H9 (cell line): Measurements from ENCODE around the gene SDF2L1. TPM values are rescaled to one million over a fixed set of nuclear protein-coding genes. Genes with fewer than 3 reads are reported as not detected.
"Not testable (repeated sequence)": the region's sequence is repeated elsewhere in the genome, so short reads cannot be mapped to it uniquely, and the experiment has no call there.

ENCODE experiments used
- DNase-seq: peaks from one replicate; pipeline ENCODE4 v3.0.0-alpha.2; 2017
- H2AFZ ChIP-seq: one replicate; pipeline ENCODE4 v1.6.1; 2013; ENCODE audit warnings: mild to moderate bottlenecking, low read length, control low read depth, moderate library complexity
- H2AK5ac ChIP-seq: 2 replicates; pipeline ENCODE4 v1.6.1; 2013; ENCODE audit warnings: low read length, control low read depth, mixed read lengths; ENCODE audit not compliant: insufficient read length
- H2BK120ac ChIP-seq: one replicate; pipeline ENCODE4 v1.6.1; 2013; ENCODE audit warnings: low read depth, mild to moderate bottlenecking, low read length, control low read depth, inconsistent platforms; ENCODE audit not compliant: poor library complexity, severe bottlenecking
- H2BK12ac ChIP-seq: 2 replicates; pipeline ENCODE4 v1.6.1; 2013; ENCODE audit warnings: low read length, control low read depth, mixed read lengths, low read depth; ENCODE audit not compliant: insufficient read length
- H2BK15ac ChIP-seq: 2 replicates; pipeline ENCODE4 v1.6.1; 2013; ENCODE audit warnings: low read depth, low read length, control low read depth
- H2BK20ac ChIP-seq: one replicate; pipeline ENCODE4 v1.6.1; 2013; ENCODE audit warnings: low read depth, mild to moderate bottlenecking, low read length, control low read depth, inconsistent platforms; ENCODE audit not compliant: poor library complexity, severe bottlenecking
- H2BK5ac ChIP-seq: 2 replicates; pipeline ENCODE4 v1.6.1; 2013; ENCODE audit warnings: low read length, control low read depth, mixed read lengths; ENCODE audit not compliant: insufficient read length
- H3K14ac ChIP-seq: 2 replicates; pipeline ENCODE4 v1.6.1; 2013; ENCODE audit warnings: low read length, control low read depth; ENCODE audit not compliant: insufficient read depth
- H3K18ac ChIP-seq: 2 replicates; pipeline ENCODE4 v1.6.1; 2013; ENCODE audit warnings: low read depth, mild to moderate bottlenecking, mixed read lengths, low read length, control low read depth; ENCODE audit not compliant: insufficient read length
- H3K23ac ChIP-seq: 2 replicates; pipeline ENCODE4 v1.6.1; 2013; ENCODE audit warnings: low read length, control low read depth, mixed read lengths, low read depth; ENCODE audit not compliant: insufficient read length
- H3K23me2 ChIP-seq: 2 replicates; pipeline ENCODE4 v1.6.1; 2013; ENCODE audit warnings: low read depth, mild to moderate bottlenecking, mixed read lengths, low read length, control low read depth; ENCODE audit not compliant: insufficient read length, poor library complexity, severe bottlenecking
- H3K27ac ChIP-seq: 2 replicates; pipeline ENCODE4 v1.5.1; 2013; ENCODE audit warnings: low read length, control low read depth, mixed read lengths, low read depth; ENCODE audit not compliant: insufficient read length
- H3K27me3 ChIP-seq: 2 replicates; pipeline ENCODE4 v1.6.1; 2013; ENCODE audit warnings: low read length, control low read depth, inconsistent platforms; ENCODE audit not compliant: insufficient read depth
- H3K4ac ChIP-seq: 2 replicates; pipeline ENCODE4 v1.6.1; 2013; ENCODE audit warnings: low read depth, mild to moderate bottlenecking, control low read depth, inconsistent platforms, low read length, moderate library complexity
- H3K4me1 ChIP-seq: 2 replicates; pipeline ENCODE4 v1.6.1; 2013; ENCODE audit warnings: low read length, control low read depth, inconsistent platforms; ENCODE audit not compliant: insufficient read depth
- H3K4me2 ChIP-seq: 2 replicates; pipeline ENCODE4 v1.6.1; 2013; ENCODE audit warnings: low read length, control low read depth, mixed read lengths; ENCODE audit not compliant: insufficient read length, insufficient read depth
- H3K56ac ChIP-seq: 2 replicates; pipeline ENCODE4 v1.6.1; 2013; ENCODE audit warnings: low read depth, mild to moderate bottlenecking, mixed read lengths, low read length, control low read depth; ENCODE audit not compliant: insufficient read length
- H3K79me1 ChIP-seq: 2 replicates; pipeline ENCODE4 v1.6.1; 2013; ENCODE audit warnings: low read depth, mild to moderate bottlenecking, moderate library complexity, low read length, control low read depth, inconsistent platforms; ENCODE audit not compliant: insufficient read depth, poor library complexity, severe bottlenecking
- H3K79me2 ChIP-seq: 2 replicates; pipeline ENCODE4 v1.6.1; 2013; ENCODE audit warnings: low read length, control low read depth, inconsistent platforms; ENCODE audit not compliant: insufficient read depth
- H3K9ac ChIP-seq: 2 replicates; pipeline ENCODE4 v1.6.1; 2013; ENCODE audit warnings: low read length, control low read depth, mixed read lengths; ENCODE audit not compliant: insufficient read length; ENCODE audit errors: extremely low read depth
- H3K9me3 ChIP-seq: one replicate; pipeline ENCODE4 v1.6.1; 2013; ENCODE audit warnings: low read depth, low read length, inconsistent platforms; ENCODE audit not compliant: control insufficient read depth
- H3T11ph ChIP-seq: one replicate; pipeline ENCODE4 v1.6.1; 2013; ENCODE audit warnings: mild to moderate bottlenecking, low read length, control low read depth, inconsistent platforms
- H4K20me1 ChIP-seq: one replicate; pipeline ENCODE4 v1.6.1; 2013; ENCODE audit not compliant: control insufficient read depth, insufficient read length, insufficient read depth
- H4K5ac ChIP-seq: 2 replicates; pipeline ENCODE4 v1.6.1; 2013; ENCODE audit warnings: low read depth, mild to moderate bottlenecking, mixed read lengths, low read length, control low read depth; ENCODE audit not compliant: insufficient read length
- H4K8ac ChIP-seq: replicated peaks from 2 replicates; pipeline ENCODE4 v1.6.1; 2013; ENCODE audit warnings: low read length, control low read depth, mixed read lengths, low read depth; ENCODE audit not compliant: insufficient read length
- H4K91ac ChIP-seq: 2 replicates; pipeline ENCODE4 v1.6.1; 2013; ENCODE audit warnings: low read depth, mild to moderate bottlenecking, moderate library complexity, mixed read lengths, low read length, control low read depth; ENCODE audit not compliant: insufficient read length
- H3K27ac Mint-ChIP-seq, 3 experiments: 2 replicates in 2 of 3; 3 replicates in 1 of 3; pipeline ENCODE4 v1.8.0; 2020 to 2021; ENCODE audit warnings: mixed read lengths in 3 of 3, mild to moderate bottlenecking in 1 of 3, moderate library complexity in 1 of 3
- H3K27me3 Mint-ChIP-seq: 2 replicates; pipeline ENCODE4 v1.8.0; 2021; ENCODE audit warnings: low read depth, mild to moderate bottlenecking, moderate library complexity, mixed read lengths
- H3K36me3 Mint-ChIP-seq, 3 experiments: 2 replicates in 2 of 3; 3 replicates in 1 of 3; pipeline ENCODE4 v1.8.0; 2020 to 2021; ENCODE audit warnings: low read depth in 3 of 3, mixed read lengths in 3 of 3; ENCODE audit not compliant: insufficient read depth in 1 of 3
- H3K4me1 Mint-ChIP-seq, 2 experiments: 2 replicates each; pipeline ENCODE4 v1.8.0; 2020; ENCODE audit warnings: mixed read lengths in 2 of 2
- H3K4me3 Mint-ChIP-seq, 2 experiments: 2 replicates in 1 of 2; 3 replicates in 1 of 2; pipeline ENCODE4 v1.8.0; 2020 to 2021; ENCODE audit warnings: mild to moderate bottlenecking in 2 of 2, mixed read lengths in 2 of 2, moderate library complexity in 1 of 2
- H3K9me3 Mint-ChIP-seq, 2 experiments: 2 replicates in 1 of 2; 3 replicates in 1 of 2; pipeline ENCODE4 v1.8.0; 2020; ENCODE audit warnings: mild to moderate bottlenecking in 2 of 2, mixed read lengths in 2 of 2, moderate library complexity in 1 of 2
- CTCF ChIP-seq: fragments of 200-600 bp; sonication (generic); conservative IDR thresholded peaks from 3 replicates; pipeline ENCODE4 v1.8.0; 2021; ENCODE audit warnings: antibody characterized with exemption, mild to moderate bottlenecking
- WGBS: extraction: QIAGEN DNeasy Blood & Tissue Kit; methylation state at CpG from one replicate; pipeline ENCODE4 v1.1.7; 2013; ENCODE audit warnings: missing lambda C conversion rate, low lambda C conversion rate, mixed read lengths; ENCODE audit not compliant: insufficient read length; ENCODE audit errors: extremely low coverage; 5-methylcytosine and 5-hydroxymethylcytosine counted together
- total RNA-seq: library from RNA; stranded (reverse); gene quantifications from 2 replicates; pipeline ENCODE4 v1.2.1, GENCODE V29; 2021

SDF2L1 gene
- total RNA-seq, 1 experiment from 2014 or later: 36.0 TPM

- Mint-ChIP-seq H3K27me3 (peaks cover 1% of the 10 kb centered on the region; the same call in 1 of the 2 replicates), H3K4me3 (no peak overlapping the region), H3K27ac (no peak overlapping the region), H3K36me3 (peaks cover 30 to 49% (median 41%) of the 10 kb centered on the region in 3 experiments; a peak in 6 of 7 replicates), H3K9me3 (no peaks in the 10 kb centered on the region), H3K4me1 (no peaks in the 10 kb centered on the region; a peak in 1 of 4 replicates)
- no CpG with 5 or more reads among the region's 4 CpGs for WGBS
- no peak overlapping the region for H2BK12ac ChIP-seq
- H3K27me3 ChIP-seq: no peaks in the 10 kb centered on the region
- no peaks in the 10 kb centered on the region for H3K79me1 ChIP-seq
- H3K27ac ChIP-seq: no peak overlapping the region
- H4K8ac ChIP-seq: no peak overlapping the region
- H3K23ac ChIP-seq: no peak overlapping the region
- H2BK20ac ChIP-seq: no peak overlapping the region
- H2BK120ac ChIP-seq: no peak overlapping the region
- no peak for DNase-seq
- no peak overlapping the region for H4K91ac ChIP-seq
- no peaks in the 10 kb centered on the region for H4K20me1 ChIP-seq
- no peak overlapping the region for H4K5ac ChIP-seq
- no peak overlapping the region for H2AK5ac ChIP-seq
- H3K4me2 ChIP-seq: no peak overlapping the region
- no peak overlapping the region for H3K18ac ChIP-seq
- no peak overlapping the region for H3K9ac ChIP-seq
- H3K79me2 ChIP-seq: peaks cover 4% of the 10 kb centered on the region; the same call in 1 of the 2 replicates
- no peak overlapping the region for H3T11ph ChIP-seq
- no peaks in the 10 kb centered on the region; the same call in 1 of the 2 replicates for H3K4me1 ChIP-seq
- no peak overlapping the region for H2AFZ ChIP-seq
- H2BK5ac ChIP-seq: no peak overlapping the region
- no peaks in the 10 kb centered on the region for H3K23me2 ChIP-seq
- TF ChIP-seq CTCF: no peak
- no peak overlapping the region for H3K4ac ChIP-seq
- no peak overlapping the region for H3K56ac ChIP-seq
- no peak overlapping the region for H3K14ac ChIP-seq
- no peaks in the 10 kb centered on the region for H3K9me3 ChIP-seq
- no peak overlapping the region for H2BK15ac ChIP-seq
Observed at GRCh38 chr22:21615731-21616130, 26.4 kb upstream of the SDF2L1 start.

GRCh38 chr22:21617337-21617736 lies 24.8 kb upstream of the SDF2L1 start:
- not testable (repeated sequence) for H3K79me2 ChIP-seq, H3T11ph ChIP-seq, H3K4me3 Mint-ChIP-seq, H3K27me3 Mint-ChIP-seq, H3K23ac ChIP-seq, H3K4me1 ChIP-seq, H3K9me3 ChIP-seq, H3K18ac ChIP-seq, H3K79me1 ChIP-seq, H4K91ac ChIP-seq, H2BK20ac ChIP-seq, H2AFZ ChIP-seq, H3K9ac ChIP-seq, H4K5ac ChIP-seq, H2BK15ac ChIP-seq, H3K4ac ChIP-seq, H2BK12ac ChIP-seq, H2BK120ac ChIP-seq, H3K4me2 ChIP-seq, H3K14ac ChIP-seq, H2BK5ac ChIP-seq, H4K20me1 ChIP-seq, H3K27ac ChIP-seq, H3K23me2 ChIP-seq, H3K56ac ChIP-seq, DNase-seq, H4K8ac ChIP-seq, H3K27ac Mint-ChIP-seq, H3K4me1 Mint-ChIP-seq, H3K9me3 Mint-ChIP-seq, H3K27me3 ChIP-seq, H2AK5ac ChIP-seq
- no CpG with 5 or more reads among the region's 6 CpGs for WGBS
- peaks cover 18 to 43% (median 35%) of the 10 kb centered on the region in 3 experiments; a peak in 6 of 7 replicates for H3K36me3 Mint-ChIP-seq
